ENCODE data around the gene AMER2. TPM values are rescaled to one million over a fixed set of nuclear protein-coding genes. Genes with fewer than 3 reads are reported as not detected.

AMER2 gene
- total RNA-seq, 1 experiment from 2014 or later = not detected

- no peak overlapping the region for H3K27ac ChIP-seq
- H3K9me2 ChIP-seq (ENCODE audit: insufficient read depth) = no peaks in the 10 kb centered on the region
- ChIA-PET CTCF (no interaction called here), POLR2A (ENCODE audit: unreplicated experiment) (no interaction called here)
- H3K36me3 ChIP-seq (ENCODE audit: low read depth) = no peaks in the 10 kb centered on the region
- H3K4me1 ChIP-seq (replicated peaks; ENCODE audit: insufficient read depth) = no peaks in the 10 kb centered on the region
- intact Hi-C loops (cut with micrococcal nuclease; ENCODE audit: unreplicated experiment) = loop anchor here (10.0 kb wide), 1 partner anchor 756 kb away; no protein-coding TSS in a partner anchor
- no peak overlapping the region for H2AFZ ChIP-seq
- H3K9me3 ChIP-seq (ENCODE audit: insufficient read depth, low read depth) = peaks cover 4% of the 10 kb centered on the region; the same call in 1 of the 2 replicates
- BruUV-seq (replicated peaks) = no TSS peak
- TF ChIP-seq, protein P1, sequence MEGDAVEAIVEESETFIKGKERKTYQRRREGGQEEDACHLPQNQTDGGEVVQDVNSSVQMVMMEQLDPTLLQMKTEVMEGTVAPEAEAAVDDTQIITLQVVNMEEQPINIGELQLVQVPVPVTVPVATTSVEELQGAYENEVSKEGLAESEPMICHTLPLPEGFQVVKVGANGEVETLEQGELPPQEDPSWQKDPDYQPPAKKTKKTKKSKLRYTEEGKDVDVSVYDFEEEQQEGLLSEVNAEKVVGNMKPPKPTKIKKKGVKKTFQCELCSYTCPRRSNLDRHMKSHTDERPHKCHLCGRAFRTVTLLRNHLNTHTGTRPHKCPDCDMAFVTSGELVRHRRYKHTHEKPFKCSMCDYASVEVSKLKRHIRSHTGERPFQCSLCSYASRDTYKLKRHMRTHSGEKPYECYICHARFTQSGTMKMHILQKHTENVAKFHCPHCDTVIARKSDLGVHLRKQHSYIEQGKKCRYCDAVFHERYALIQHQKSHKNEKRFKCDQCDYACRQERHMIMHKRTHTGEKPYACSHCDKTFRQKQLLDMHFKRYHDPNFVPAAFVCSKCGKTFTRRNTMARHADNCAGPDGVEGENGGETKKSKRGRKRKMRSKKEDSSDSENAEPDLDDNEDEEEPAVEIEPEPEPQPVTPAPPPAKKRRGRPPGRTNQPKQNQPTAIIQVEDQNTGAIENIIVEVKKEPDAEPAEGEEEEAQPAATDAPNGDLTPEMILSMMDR (conservative IDR thresholded peaks at IDR 0.05) = no peak
- TF ChIP-seq EZH2 (IDR thresholded peaks at IDR 0.05; ENCODE audit: low read depth) = no peak
- no peaks in the 10 kb centered on the region for H3K79me2 ChIP-seq (ENCODE audit: low read depth)
- H3K4me3 ChIP-seq = no peak overlapping the region
- H4K20me1 ChIP-seq (ENCODE audit: insufficient read depth) = no peaks in the 10 kb centered on the region
- DNase-seq = no peak
- peaks cover 86% of the 10 kb centered on the region for H3K27me3 ChIP-seq (ENCODE audit: insufficient read depth, low read depth)
- no peaks in the 10 kb centered on the region for H3F3A ChIP-seq (ENCODE audit: insufficient read depth, low read depth)
- no peak overlapping the region for H3K4me2 ChIP-seq
Observed at GRCh38 chr13:25179011-25179410, 6.9 kb upstream of the AMER2 start.

GRCh38 chr13:25178070-25178469 is 6.0 kb upstream of the AMER2 start:
- H3K9me2 ChIP-seq (ENCODE audit: insufficient read depth) = no peaks in the 10 kb centered on the region
- ChIA-PET POLR2A (ENCODE audit: unreplicated experiment) (no interaction called here), CTCF (no interaction called here)
- no peaks in the 10 kb centered on the region for H3F3A ChIP-seq (ENCODE audit: insufficient read depth, low read depth)
- H4K20me1 ChIP-seq (ENCODE audit: insufficient read depth) = no peaks in the 10 kb centered on the region
- no peak overlapping the region for H3K27ac ChIP-seq
- H3K27me3 ChIP-seq (ENCODE audit: insufficient read depth, low read depth) = peaks cover 85% of the 10 kb centered on the region
- H3K4me3 ChIP-seq = no peak overlapping the region
- no peak for DNase-seq
- no TSS peak for BruUV-seq (replicated peaks)
- H3K4me1 ChIP-seq (replicated peaks; ENCODE audit: insufficient read depth) = no peaks in the 10 kb centered on the region
- no peaks in the 10 kb centered on the region for H3K36me3 ChIP-seq (ENCODE audit: low read depth)
- peaks cover 4% of the 10 kb centered on the region; the same call in 1 of the 2 replicates for H3K9me3 ChIP-seq (ENCODE audit: insufficient read depth, low read depth)
- H3K79me2 ChIP-seq (ENCODE audit: low read depth) = no peaks in the 10 kb centered on the region
- TF ChIP-seq EZH2 (IDR thresholded peaks at IDR 0.05; ENCODE audit: low read depth) = no peak
- TF ChIP-seq, protein P1 (conservative IDR thresholded peaks at IDR 0.05) = no peak
- intact Hi-C loops (cut with micrococcal nuclease; ENCODE audit: unreplicated experiment) = loop anchor here (10.0 kb wide), 1 partner anchor 757 kb away; no protein-coding TSS in a partner anchor
- H3K4me2 ChIP-seq = no peak overlapping the region
- H2AFZ ChIP-seq = no peak overlapping the region

DNA sequence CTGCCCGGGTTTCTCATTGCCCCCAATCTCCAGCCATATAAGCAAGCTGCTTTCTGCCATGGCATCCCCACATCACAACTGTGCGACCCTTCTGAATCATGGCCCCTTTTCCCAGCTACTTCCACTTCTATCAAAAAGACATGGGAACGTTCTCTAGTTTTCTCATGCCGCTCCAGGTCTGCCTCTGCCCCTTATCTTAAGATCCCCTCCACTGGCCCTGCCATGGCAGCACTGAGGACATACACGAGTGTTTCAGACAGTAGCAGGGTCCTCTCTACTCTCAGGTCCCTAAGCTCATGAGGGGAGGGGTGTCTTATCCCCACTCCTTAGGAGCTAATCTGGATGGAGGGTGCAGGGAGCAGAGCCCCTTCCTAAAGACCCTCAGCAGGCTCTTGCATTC is 5.5 kb upstream of the AMER2 start:
- no peaks in the 10 kb centered on the region for H3K36me3 ChIP-seq (ENCODE audit: low read depth)
- BruUV-seq (replicated peaks) = no TSS peak
- no peak overlapping the region for H3K27ac ChIP-seq
- ChIA-PET POLR2A (ENCODE audit: unreplicated experiment) (no interaction called here), CTCF (no interaction called here)
- no peaks in the 10 kb centered on the region for H3K79me2 ChIP-seq (ENCODE audit: low read depth)
- no peak overlapping the region for H3K4me2 ChIP-seq
- intact Hi-C loops (cut with micrococcal nuclease; ENCODE audit: unreplicated experiment) = loop anchor here (10.0 kb wide), 1 partner anchor 757 kb away; no protein-coding TSS in a partner anchor
- TF ChIP-seq, protein P1 (conservative IDR thresholded peaks at IDR 0.05) = no peak
- TF ChIP-seq EZH2 (IDR thresholded peaks at IDR 0.05; ENCODE audit: low read depth) = no peak
- H3K27me3 ChIP-seq (ENCODE audit: insufficient read depth, low read depth) = peaks cover 84% of the 10 kb centered on the region
- H3K4me1 ChIP-seq (replicated peaks; ENCODE audit: insufficient read depth) = no peaks in the 10 kb centered on the region
- peaks cover 4% of the 10 kb centered on the region; the same call in 1 of the 2 replicates for H3K9me3 ChIP-seq (ENCODE audit: insufficient read depth, low read depth)
- H4K20me1 ChIP-seq (ENCODE audit: insufficient read depth) = no peaks in the 10 kb centered on the region
- no peak overlapping the region for H3K4me3 ChIP-seq
- no peaks in the 10 kb centered on the region for H3F3A ChIP-seq (ENCODE audit: insufficient read depth, low read depth)
- no peaks in the 10 kb centered on the region for H3K9me2 ChIP-seq (ENCODE audit: insufficient read depth)
- H2AFZ ChIP-seq = no peak overlapping the region
- no peak for DNase-seq

Data from PC-9 (cell line).